Fibroblast of lung (primary cell): ENCODE data around the gene FNDC3B. TPM values are rescaled to one million over a fixed set of nuclear protein-coding genes. Genes with fewer than 3 reads are reported as not detected.

Source experiments
- DNase-seq, 2 donors: peaks; one replicate each; pipeline versions ENCODE4 v3.0.0 to v3.0.0-alpha.2; 2010; ENCODE audit warnings: low read depth in 2 of 2
- H2AFZ ChIP-seq: 2 replicates; pipeline ENCODE4 v1.5.1; 2012; ENCODE audit warnings: low read length, control low read depth, inconsistent platforms
- H3K27ac ChIP-seq: 2 replicates; pipeline ENCODE4 v1.5.1; 2011; ENCODE audit warnings: low read length, control low read depth; ENCODE audit not compliant: insufficient read depth
- H3K27me3 ChIP-seq: 2 replicates; pipeline ENCODE4 v1.5.1; 2011; ENCODE audit warnings: mild to moderate bottlenecking, low read length; ENCODE audit not compliant: control insufficient read depth, insufficient read depth
- H3K36me3 ChIP-seq: 2 replicates; pipeline ENCODE4 v1.5.1; 2011; ENCODE audit warnings: low read length; ENCODE audit not compliant: control insufficient read depth, insufficient read depth
- H3K4me1 ChIP-seq: 2 replicates; pipeline ENCODE4 v1.5.1; 2011; ENCODE audit warnings: low read length; ENCODE audit not compliant: control insufficient read depth, insufficient read depth; ENCODE audit errors: extremely low read depth
- H3K4me2 ChIP-seq: 2 replicates; pipeline ENCODE4 v1.5.1; 2011; ENCODE audit warnings: low read length, control low read depth; ENCODE audit not compliant: insufficient read depth; ENCODE audit errors: extremely low read depth
- H3K4me3 ChIP-seq, 4 experiments: fragments of 200-600 bp in 1 of 4; sonication (generic) in 1 of 4; replicated peaks in 1 of 4; 2 replicates each; pipeline ENCODE4 v1.5.1; 2011 to 2016; ENCODE audit warnings: low read length in 4 of 4, low read depth in 3 of 4, mild to moderate bottlenecking in 3 of 4, control low read depth in 2 of 4, inconsistent platforms in 1 of 4, mixed read lengths in 1 of 4; ENCODE audit not compliant: insufficient read depth in 1 of 4; ENCODE audit errors: control extremely low read depth in 1 of 4
- H3K79me2 ChIP-seq: 2 replicates; pipeline ENCODE4 v1.5.1; 2012; ENCODE audit warnings: mild to moderate bottlenecking, low read length, inconsistent platforms; ENCODE audit not compliant: control insufficient read depth, insufficient read depth
- H3K9ac ChIP-seq: 2 replicates; pipeline ENCODE4 v1.5.1; 2011; ENCODE audit warnings: mild to moderate bottlenecking, low read length, control low read depth; ENCODE audit not compliant: insufficient read depth
- H3K9me3 ChIP-seq: 2 replicates; pipeline ENCODE4 v1.5.1; 2012; ENCODE audit warnings: low read depth, low read length; ENCODE audit not compliant: control insufficient read depth, insufficient read depth
- H4K20me1 ChIP-seq: 2 replicates; pipeline ENCODE4 v1.5.1; 2011; ENCODE audit warnings: low read length; ENCODE audit not compliant: control insufficient read depth, insufficient read depth; ENCODE audit errors: extremely low read depth
- EZH2 ChIP-seq: IDR thresholded peaks from 2 replicates; pipeline ENCODE4 v1.5.1; 2012; ENCODE audit warnings: low read length, control low read depth, mild to moderate bottlenecking; ENCODE audit errors: missing control alignments
- polyA plus RNA-seq, 2 donors: library from polyadenylated mRNA; depleted of rRNA in 1 of 2; stranded (reverse) in 1 of 2; unstranded in 1 of 2; fragments of >200 nt; gene quantifications; 2 replicates each; pipeline ENCODE4 v1.2.1, GENCODE V29; 2011 to 2012; ENCODE audit warnings: missing spikeins in 1 of 2
- total RNA-seq: library from RNA; depleted of rRNA; stranded (reverse); fragments of >200 nt; gene quantifications from 2 replicates; pipeline ENCODE4 v1.2.1, GENCODE V29; 2014
- TF ChIP-seq, protein P1 (sequence below), 2 donors: IDR thresholded peaks in 1 of 2; conservative IDR thresholded peaks in 1 of 2; 1 replicate in 1 of 2; 2 replicates in 1 of 2; pipeline ENCODE4 v1.5.1; 2011 to 2012; ENCODE audit warnings: low read length in 2 of 2, control low read depth in 1 of 2, inconsistent platforms in 1 of 2, low read depth in 1 of 2, mild to moderate bottlenecking in 1 of 2

Gene FNDC3B
- total and polyA plus RNA-seq, 2 donors (not counting 1 experiment from before 2014, with no cell fraction given): 26.1 to 76.8 TPM

DNA sequence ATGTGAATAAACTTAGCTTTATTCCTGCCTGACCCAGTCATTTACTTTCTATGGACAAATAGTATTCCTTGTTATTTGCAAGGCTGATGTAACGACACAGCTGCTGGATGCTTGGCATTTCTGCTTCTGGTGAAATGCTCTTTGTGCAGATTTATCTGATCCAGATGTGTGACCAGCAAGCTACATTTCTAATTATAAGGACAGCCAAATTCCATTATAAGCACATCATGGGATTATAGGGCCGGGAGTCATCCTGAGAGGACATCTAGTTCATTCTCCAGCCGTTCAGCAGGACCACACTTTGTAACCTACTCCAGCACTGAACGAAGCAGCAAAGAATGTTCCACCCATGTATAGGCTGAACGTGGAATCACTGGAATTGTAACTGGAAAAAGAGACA lies 42.9 kb downstream of the FNDC3B start:
- Histone ChIP-seq H3K4me1 (peaks cover 8% of the 10 kb centered on the region), H3K27me3 (no peaks in the 10 kb centered on the region), H3K4me3 (no peak overlapping the region), H3K27ac (peak overlapping the region; percentile 80), H3K9ac (peak overlapping the region; percentile 25), H3K79me2 (peaks cover 81% of the 10 kb centered on the region), H3K4me2 (peak overlapping the region; percentile 59), H4K20me1 (no peaks in the 10 kb centered on the region), H3K36me3 (no peaks in the 10 kb centered on the region), H2AFZ (no peak overlapping the region), H3K9me3 (no peaks in the 10 kb centered on the region)
- TF ChIP-seq, protein P1, sequence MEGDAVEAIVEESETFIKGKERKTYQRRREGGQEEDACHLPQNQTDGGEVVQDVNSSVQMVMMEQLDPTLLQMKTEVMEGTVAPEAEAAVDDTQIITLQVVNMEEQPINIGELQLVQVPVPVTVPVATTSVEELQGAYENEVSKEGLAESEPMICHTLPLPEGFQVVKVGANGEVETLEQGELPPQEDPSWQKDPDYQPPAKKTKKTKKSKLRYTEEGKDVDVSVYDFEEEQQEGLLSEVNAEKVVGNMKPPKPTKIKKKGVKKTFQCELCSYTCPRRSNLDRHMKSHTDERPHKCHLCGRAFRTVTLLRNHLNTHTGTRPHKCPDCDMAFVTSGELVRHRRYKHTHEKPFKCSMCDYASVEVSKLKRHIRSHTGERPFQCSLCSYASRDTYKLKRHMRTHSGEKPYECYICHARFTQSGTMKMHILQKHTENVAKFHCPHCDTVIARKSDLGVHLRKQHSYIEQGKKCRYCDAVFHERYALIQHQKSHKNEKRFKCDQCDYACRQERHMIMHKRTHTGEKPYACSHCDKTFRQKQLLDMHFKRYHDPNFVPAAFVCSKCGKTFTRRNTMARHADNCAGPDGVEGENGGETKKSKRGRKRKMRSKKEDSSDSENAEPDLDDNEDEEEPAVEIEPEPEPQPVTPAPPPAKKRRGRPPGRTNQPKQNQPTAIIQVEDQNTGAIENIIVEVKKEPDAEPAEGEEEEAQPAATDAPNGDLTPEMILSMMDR (conservative IDR thresholded peaks at IDR 0.05 in 1 of 2, IDR thresholded peaks at IDR 0.05 in 1 of 2; ENCODE audit: low read depth in 1 of 2, low read length in 2 of 2): no peak
- no peak for TF ChIP-seq EZH2
- peak; percentile 96 to 98 for DNase-seq

DNA sequence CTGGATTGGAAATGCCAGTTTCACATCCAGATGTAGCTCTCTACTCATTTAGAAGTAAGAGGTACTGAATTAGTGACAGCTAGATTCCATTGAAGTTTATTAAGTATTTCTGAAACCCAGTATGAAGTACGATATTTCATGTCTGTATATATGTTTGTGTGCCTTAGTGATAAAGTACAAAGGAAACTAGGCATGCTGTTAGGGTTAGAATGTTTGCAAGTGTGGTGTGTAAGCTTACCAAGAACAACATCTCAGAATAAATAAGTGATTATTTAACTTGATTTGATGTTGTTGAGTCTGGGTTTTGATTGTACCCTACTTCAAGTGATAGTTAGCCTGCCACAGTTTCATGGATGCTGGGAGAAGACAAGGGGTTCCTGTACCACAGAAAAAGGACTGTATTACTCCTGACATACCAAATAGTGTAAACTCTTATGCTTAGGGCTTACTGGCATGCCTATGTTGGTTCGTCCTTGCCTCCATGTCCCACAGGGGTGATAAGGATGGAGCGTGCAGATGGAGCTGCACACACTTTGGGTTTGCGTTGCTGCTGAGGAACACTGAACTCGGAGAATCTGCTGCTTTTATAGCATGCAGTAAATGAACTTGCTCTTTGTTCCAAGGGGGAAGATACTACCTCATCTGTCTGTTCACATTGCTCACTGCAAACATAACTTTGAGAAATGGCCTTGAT lies 43.6 kb downstream of the FNDC3B start:
- Histone ChIP-seq H3K27ac (peak overlapping the region; percentile 80), H3K79me2 (peaks cover 81% of the 10 kb centered on the region), H3K4me1 (peaks cover 8% of the 10 kb centered on the region), H3K9me3 (no peaks in the 10 kb centered on the region), H4K20me1 (no peaks in the 10 kb centered on the region), H2AFZ (no peak overlapping the region), H3K4me2 (no peak overlapping the region), H3K9ac (peak overlapping the region; percentile 25), H3K4me3 (no peak overlapping the region), H3K36me3 (no peaks in the 10 kb centered on the region), H3K27me3 (no peaks in the 10 kb centered on the region)
- DNase-seq: no peak
- TF ChIP-seq EZH2: no peak
- TF ChIP-seq, protein P1 (conservative IDR thresholded peaks at IDR 0.05 in 1 of 2, IDR thresholded peaks at IDR 0.05 in 1 of 2; ENCODE audit: low read depth in 1 of 2, low read length in 2 of 2): no peak

- no peak for TF ChIP-seq EZH2
- TF ChIP-seq, protein P1 (conservative IDR thresholded peaks at IDR 0.05 in 1 of 2, IDR thresholded peaks at IDR 0.05 in 1 of 2; ENCODE audit: low read depth in 1 of 2, low read length in 2 of 2): no peak
- Histone ChIP-seq H3K27ac (no peak overlapping the region), H3K4me2 (no peak overlapping the region), H3K4me1 (peaks cover 8% of the 10 kb centered on the region), H2AFZ (no peak overlapping the region), H3K9ac (no peak overlapping the region), H4K20me1 (peaks cover 2% of the 10 kb centered on the region), H3K9me3 (no peaks in the 10 kb centered on the region), H3K36me3 (no peaks in the 10 kb centered on the region), H3K4me3 (no peak overlapping the region), H3K79me2 (peaks cover 80% of the 10 kb centered on the region), H3K27me3 (no peaks in the 10 kb centered on the region)
- DNase-seq: no peak
Observed at GRCh38 chr3:172083995-172084409, 44.6 kb downstream of the FNDC3B start.
